Anterior cingulate cortex (tissue), 58 donors: Measurements from ENCODE around the gene ITFG1.
"Not testable (repeated sequence)": the region's sequence is repeated elsewhere in the genome, so short reads cannot be mapped to it uniquely, and the experiment has no call there.

Experiments
- DNase-seq, 58 donors: peaks; one replicate each; lab custom pipeline; 2025; lab: John Stamatoyannopoulos, UW

Gene ITFG1

GRCh38 chr16:47260503-47260902 is 200.4 kb downstream of the ITFG1 start:
- DNase-seq: no peak

GRCh38 chr16:47258874-47259461 is 201.9 kb downstream of the ITFG1 start:
- no peak for DNase-seq

- no peak for DNase-seq
Measured at GRCh38 chr16:47254756-47255155, 206.1 kb downstream of the ITFG1 start.

GRCh38 chr16:47250983-47251382 is 209.9 kb downstream of the ITFG1 start:
- no peak for DNase-seq

- DNase-seq: peak in 3 of 58 donors; percentile 11 to 57 (median 22)
Measured at GRCh38 chr16:47247690-47248089, 213.2 kb downstream of the ITFG1 start.

- DNase-seq: no peak
Measured at GRCh38 chr16:47244206-47244605, 216.7 kb downstream of the ITFG1 start.

GRCh38 chr16:47241061-47241460 is 219.8 kb downstream of the ITFG1 start:
- DNase-seq: no peak

GRCh38 chr16:47236716-47237115 is 224.1 kb downstream of the ITFG1 start:
- no peak for DNase-seq

GRCh38 chr16:47230296-47230695 is 230.6 kb downstream of the ITFG1 start:
- no peak for DNase-seq

GRCh38 chr16:47229053-47230050 is 231.5 kb downstream of the ITFG1 start:
- DNase-seq: no peak

- no peak for DNase-seq
Measured at GRCh38 chr16:47228241-47228640, 232.6 kb downstream of the ITFG1 start.

GRCh38 chr16:47213761-47214440 is 247.0 kb downstream of the ITFG1 start:
- DNase-seq: no peak

- no peak for DNase-seq
Measured at GRCh38 chr16:47211218-47211617, 249.6 kb downstream of the ITFG1 start.

GRCh38 chr16:47204736-47205504 is 255.9 kb downstream of the ITFG1 start:
- DNase-seq: peak in 12 of 58 donors; percentile 0 to 38 (median 4)

- DNase-seq: not testable (repeated sequence)
Measured at GRCh38 chr16:47203433-47203832, 257.4 kb downstream of the ITFG1 start.

GRCh38 chr16:47198180-47198575 is 262.7 kb downstream of the ITFG1 start:
- DNase-seq: no peak

- DNase-seq: no peak
Measured at GRCh38 chr16:47197536-47198179, 263.2 kb downstream of the ITFG1 start.

GRCh38 chr16:47196457-47196856 is 264.4 kb downstream of the ITFG1 start:
- no peak for DNase-seq

- no peak for DNase-seq
Measured at GRCh38 chr16:47182318-47182717, 278.5 kb downstream of the ITFG1 start.

- not testable (repeated sequence) for DNase-seq
Measured at GRCh38 chr16:47181066-47181465, 279.8 kb downstream of the ITFG1 start.
